Trophoblast cell (in vitro differentiated cells and primary cell): ENCODE measurements around the gene HDGFL2.
A peak's percentile ranks its signal among the peaks of the same experiment; 100 is the strongest.

Experiments used
- DNase-seq, 2 donors: peaks; one replicate each; pipeline ENCODE4 v3.0.0-alpha.2; 2016
- H2AFZ ChIP-seq: 2 replicates; pipeline ENCODE4 v1.6.1; 2013; ENCODE audit warnings: low read length, moderate library complexity, mild to moderate bottlenecking; ENCODE audit not compliant: insufficient read depth, poor library complexity
- H2AK5ac ChIP-seq: 2 replicates; pipeline ENCODE4 v1.6.1; 2013; ENCODE audit warnings: mild to moderate bottlenecking, low read length
- H2BK120ac ChIP-seq: 2 replicates; pipeline ENCODE4 v1.6.1; 2013; ENCODE audit warnings: low read length, mild to moderate bottlenecking, moderate library complexity; ENCODE audit not compliant: insufficient read depth, poor library complexity
- H2BK12ac ChIP-seq: 2 replicates; pipeline ENCODE4 v1.6.1; 2013; ENCODE audit warnings: mild to moderate bottlenecking, low read length, moderate library complexity
- H2BK5ac ChIP-seq: 2 replicates; pipeline ENCODE4 v1.6.1; 2013; ENCODE audit warnings: low read length, low read depth, moderate library complexity, mild to moderate bottlenecking; ENCODE audit not compliant: poor library complexity
- H3K14ac ChIP-seq: 2 replicates; pipeline ENCODE4 v1.6.1; 2013; ENCODE audit warnings: mild to moderate bottlenecking, low read length
- H3K18ac ChIP-seq: 2 replicates; pipeline ENCODE4 v1.6.1; 2013; ENCODE audit warnings: mild to moderate bottlenecking, low read length
- H3K23ac ChIP-seq: 2 replicates; pipeline ENCODE4 v1.6.1; 2013; ENCODE audit warnings: low read length
- H3K27ac ChIP-seq: 2 replicates; pipeline ENCODE4 v1.5.1; 2013; ENCODE audit warnings: low read depth, mild to moderate bottlenecking, inconsistent platforms, low read length, moderate library complexity
- H3K27me3 ChIP-seq: 2 replicates; pipeline ENCODE4 v1.6.1; 2013; ENCODE audit warnings: inconsistent platforms, mild to moderate bottlenecking, low read length, moderate library complexity; ENCODE audit not compliant: insufficient read depth
- H3K36me3 ChIP-seq, 2 experiments: 1 replicate in 1 of 2; 2 replicates in 1 of 2; pipeline ENCODE4 v1.6.1; 2013; ENCODE audit warnings: low read length in 2 of 2, mild to moderate bottlenecking in 2 of 2, moderate library complexity in 1 of 2; ENCODE audit not compliant: insufficient read depth in 2 of 2, control insufficient read depth in 1 of 2
- H3K4ac ChIP-seq: 2 replicates; pipeline ENCODE4 v1.6.1; 2013; ENCODE audit warnings: low read depth, mild to moderate bottlenecking, low read length, moderate library complexity
- H3K4me1 ChIP-seq, 2 experiments: 1 replicate in 1 of 2; 2 replicates in 1 of 2; pipeline ENCODE4 v1.6.1; 2013; ENCODE audit warnings: low read length in 2 of 2, mild to moderate bottlenecking in 2 of 2, moderate library complexity in 1 of 2; ENCODE audit not compliant: insufficient read depth in 2 of 2, control insufficient read depth in 1 of 2
- H3K4me2 ChIP-seq: 2 replicates; pipeline ENCODE4 v1.6.1; 2013; ENCODE audit warnings: inconsistent platforms, mild to moderate bottlenecking, low read length, moderate library complexity
- H3K4me3 ChIP-seq: 2 replicates; pipeline ENCODE4 v1.5.1; 2013; ENCODE audit warnings: mild to moderate bottlenecking, low read depth, low read length, inconsistent platforms
- H3K79me1 ChIP-seq: one replicate; pipeline ENCODE4 v1.6.1; 2013; ENCODE audit warnings: low read length
- H3K79me2 ChIP-seq: 2 replicates; pipeline ENCODE4 v1.6.1; 2013; ENCODE audit warnings: low read length, mild to moderate bottlenecking; ENCODE audit not compliant: control insufficient read depth, insufficient read depth, poor library complexity
- H3K9ac ChIP-seq: 2 replicates; pipeline ENCODE4 v1.6.1; 2013; ENCODE audit warnings: mild to moderate bottlenecking, low read length
- H3K9me3 ChIP-seq: 2 replicates; pipeline ENCODE4 v1.6.1; 2013; ENCODE audit warnings: low read depth, mild to moderate bottlenecking, control low read depth, inconsistent platforms, low read length; ENCODE audit not compliant: insufficient read depth
- H4K12ac ChIP-seq: 2 replicates; pipeline ENCODE4 v1.6.1; 2013; ENCODE audit warnings: low read depth, mild to moderate bottlenecking, low read length, moderate library complexity
- H4K8ac ChIP-seq: 2 replicates; pipeline ENCODE4 v1.6.1; 2013; ENCODE audit warnings: low read depth, mild to moderate bottlenecking, low read length, moderate library complexity
- H4K91ac ChIP-seq: one replicate; pipeline ENCODE4 v1.6.1; 2013; ENCODE audit warnings: low read depth, mild to moderate bottlenecking, low read length, moderate library complexity
- WGBS: extraction: QIAGEN DNeasy Blood & Tissue Kit; methylation state at CpG from one replicate; pipeline ENCODE4 v1.1.7; 2013; ENCODE audit warnings: missing lambda C conversion rate; ENCODE audit not compliant: insufficient read length, insufficient coverage; ENCODE audit errors: extremely low coverage; 5-methylcytosine and 5-hydroxymethylcytosine counted together

HDGFL2 gene

GRCh38 chr19:4455719-4456475 is 16.2 kb upstream of the HDGFL2 start:
- H3K79me2 ChIP-seq: peaks cover 7% of the 10 kb centered on the region
- no peak for DNase-seq
- no peak overlapping the region for H2AK5ac ChIP-seq
- no peak overlapping the region for H3K18ac ChIP-seq
- H3K9ac ChIP-seq: no peak overlapping the region
- H3K4me2 ChIP-seq: peak overlapping the region; percentile 84
- no peak overlapping the region for H3K23ac ChIP-seq
- H2BK12ac ChIP-seq: no peak overlapping the region
- H2BK5ac ChIP-seq: no peak overlapping the region
- H3K27me3 ChIP-seq: no peaks in the 10 kb centered on the region
- no peak overlapping the region for H4K91ac ChIP-seq
- no peak overlapping the region for H3K27ac ChIP-seq
- no peaks in the 10 kb centered on the region for H3K9me3 ChIP-seq
- H3K14ac ChIP-seq: no peak overlapping the region
- no peak overlapping the region for H2AFZ ChIP-seq
- peaks cover 5% of the 10 kb centered on the region for H3K79me1 ChIP-seq
- peaks cover 19 to 22% of the 10 kb centered on the region in 2 experiments for H3K36me3 ChIP-seq
- WGBS: no CpG with 5 or more reads among the region's 15 CpGs
- no peak overlapping the region for H2BK120ac ChIP-seq
- peaks cover 3 to 8% of the 10 kb centered on the region in 2 experiments for H3K4me1 ChIP-seq
- no peak overlapping the region for H3K4ac ChIP-seq
- no peak overlapping the region for H4K8ac ChIP-seq
- H3K4me3 ChIP-seq: no peak overlapping the region
- no peak overlapping the region for H4K12ac ChIP-seq

DNA sequence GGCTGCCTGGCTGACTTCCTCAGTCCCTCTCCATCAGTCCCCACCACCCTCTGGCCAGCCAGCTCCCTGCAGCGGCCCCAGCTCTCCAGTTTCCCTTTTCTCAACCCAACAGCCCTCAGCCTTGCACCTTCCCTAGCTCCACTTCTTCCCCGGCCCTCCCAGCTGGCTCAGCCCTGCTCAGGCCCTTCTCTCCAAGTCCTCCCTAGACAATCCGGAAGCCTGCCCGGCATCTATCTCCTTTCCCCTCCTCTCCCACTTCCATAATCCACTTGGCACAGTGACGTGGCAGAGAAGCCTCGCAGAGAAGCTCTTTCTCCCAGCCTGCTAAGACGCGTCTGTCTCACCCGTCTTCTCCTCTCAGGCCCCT is 15.6 kb upstream of the HDGFL2 start:
- H2BK12ac ChIP-seq: no peak overlapping the region
- H2BK5ac ChIP-seq: no peak overlapping the region
- peak overlapping the region; percentile 79 for H4K8ac ChIP-seq
- WGBS: no CpG with 5 or more reads among the region's 9 CpGs
- H3K23ac ChIP-seq: no peak overlapping the region
- H3K4ac ChIP-seq: no peak overlapping the region
- peak overlapping the region; percentile 73 for H3K4me3 ChIP-seq
- no peaks in the 10 kb centered on the region for H3K27me3 ChIP-seq
- DNase-seq: peak; percentile 32 to 45
- H3K14ac ChIP-seq: peak overlapping the region; percentile 40
- no peak overlapping the region for H2BK120ac ChIP-seq
- H4K91ac ChIP-seq: no peak overlapping the region
- no peaks in the 10 kb centered on the region for H3K9me3 ChIP-seq
- no peak overlapping the region for H3K9ac ChIP-seq
- peaks cover 17 to 19% of the 10 kb centered on the region in 2 experiments for H3K36me3 ChIP-seq
- H3K4me1 ChIP-seq: peaks cover 3 to 8% of the 10 kb centered on the region in 2 experiments
- H4K12ac ChIP-seq: peak overlapping the region; percentile 67
- H2AFZ ChIP-seq: no peak overlapping the region
- peak overlapping the region; percentile 84 for H3K4me2 ChIP-seq
- H3K18ac ChIP-seq: peak overlapping the region; percentile 82
- H3K27ac ChIP-seq: no peak overlapping the region
- peak overlapping the region; percentile 11 for H2AK5ac ChIP-seq
- peaks cover 7% of the 10 kb centered on the region for H3K79me2 ChIP-seq
- peaks cover 5% of the 10 kb centered on the region for H3K79me1 ChIP-seq

- Histone ChIP-seq H3K4me1 (peaks cover 3 to 8% of the 10 kb centered on the region in 2 experiments), H3K4me2 (peak overlapping the region; percentile 84), H3K27me3 (no peaks in the 10 kb centered on the region), H4K8ac (peak overlapping the region; percentile 97), H2AK5ac (peak overlapping the region; percentile 11), H3K79me1 (peaks cover 5% of the 10 kb centered on the region), H3K36me3 (peaks cover 15 to 19% of the 10 kb centered on the region in 2 experiments), H3K79me2 (peaks cover 7% of the 10 kb centered on the region), H3K27ac (peak overlapping the region; percentile 95), H3K9me3 (no peaks in the 10 kb centered on the region), H4K12ac (peak overlapping the region; percentile 88), H3K23ac (no peak overlapping the region), H4K91ac (peak overlapping the region; percentile 98), H2AFZ (peak overlapping the region; percentile 71), H3K4ac (peak overlapping the region; percentile 81), H2BK120ac (peak overlapping the region; percentile 86), H3K18ac (peak overlapping the region; percentile 95), H3K4me3 (peak overlapping the region; percentile 89), H3K9ac (peak overlapping the region; percentile 95), H2BK12ac (peak overlapping the region; percentile 23), H2BK5ac (peak overlapping the region; percentile 92), H3K14ac (peak overlapping the region; percentile 83)
- DNase-seq: peak in 1 of 2 donors; percentile 8
- WGBS: no CpG with 5 or more reads among the region's 53 CpGs
Observed at GRCh38 chr19:4456843-4457653, 15.0 kb upstream of the HDGFL2 start.

DNA sequence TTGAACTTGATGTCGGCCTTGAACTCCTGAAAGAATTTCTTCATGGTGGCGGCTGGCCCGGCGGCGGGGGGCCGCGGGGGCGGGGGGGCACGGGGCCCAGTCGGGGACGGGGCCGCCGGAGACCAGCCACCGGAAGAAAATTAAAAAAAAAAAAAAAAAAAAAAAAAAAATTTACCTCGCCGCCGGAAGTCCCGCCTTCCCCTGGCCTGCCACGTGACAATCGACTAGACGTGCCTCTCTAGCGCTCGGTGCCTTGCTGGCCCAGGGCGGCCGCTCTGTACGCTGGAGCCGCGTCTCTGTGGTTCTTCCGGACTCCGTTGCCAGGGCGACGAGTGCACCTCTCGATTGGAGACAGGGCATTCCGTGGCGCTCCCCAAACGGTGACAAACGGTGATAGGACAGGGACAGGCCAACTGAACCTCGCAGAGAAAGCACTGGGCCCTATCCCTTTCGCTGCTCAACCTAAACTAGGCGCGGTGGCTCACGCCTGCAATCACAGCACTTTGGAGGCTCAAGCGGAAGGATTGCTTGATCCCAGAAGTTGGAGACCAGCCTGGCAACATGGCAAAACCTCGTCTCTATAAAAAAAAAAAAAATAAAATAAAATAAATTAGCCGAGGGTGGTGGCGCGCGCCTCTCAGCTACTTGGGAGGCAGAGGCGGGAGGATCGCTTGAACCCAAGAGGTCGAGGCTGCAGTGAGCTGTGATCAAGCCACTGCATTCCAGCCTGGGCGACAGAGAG is 14.3 kb upstream of the HDGFL2 start, which contains the start of gene UBXN6:
Gene UBXN6 (minus strand): TSS at position 141 of the 742 bp plus-strand sequence. CDS start 97 bp downstream, at position 44.
- Histone ChIP-seq H3K18ac (peak within 1 kb of the TSS; percentile 95), H4K8ac (peak within 1 kb of the TSS; percentile 97), H3K4me1 (peaks cover 3 to 8% of the 10 kb centered on the region in 2 experiments), H3K9me3 (no peaks in the 10 kb centered on the region), H4K12ac (peak within 1 kb of the TSS; percentile 88), H2AK5ac (peak within 1 kb of the TSS; percentile 11), H2BK5ac (peak within 1 kb of the TSS; percentile 92), H3K36me3 (peaks cover 8 to 11% of the 10 kb centered on the region in 2 experiments), H3K4me2 (peak within 1 kb of the TSS; percentile 85), H2BK12ac (peak within 1 kb of the TSS; percentile 23), H3K4ac (peak within 1 kb of the TSS; percentile 81), H3K79me2 (peaks cover 7% of the 10 kb centered on the region), H4K91ac (peak within 1 kb of the TSS; percentile 98), H3K9ac (peak within 1 kb of the TSS; percentile 95), H3K27me3 (no peaks in the 10 kb centered on the region), H3K79me1 (peaks cover 5% of the 10 kb centered on the region), H3K27ac (peak within 1 kb of the TSS; percentile 95), H3K23ac (no peak within 1 kb of the TSS), H3K14ac (peak within 1 kb of the TSS; percentile 83), H2BK120ac (peak within 1 kb of the TSS; percentile 86), H2AFZ (peak within 1 kb of the TSS; percentile 77), H3K4me3 (peak within 1 kb of the TSS; percentile 89)
- WGBS: no CpG with 5 or more reads among the region's 52 CpGs
- peak; percentile 95 to 98 for DNase-seq
